K562 (cell line): Measurements from ENCODE around the gene TRUB2. TPM values are rescaled to one million over a fixed set of nuclear protein-coding genes. Genes with fewer than 3 reads are reported as not detected.
A peak's percentile ranks its signal among the peaks of the same experiment; 100 is the strongest.
"Not testable (repeated sequence)": the region's sequence is repeated elsewhere in the genome, so short reads cannot be mapped to it uniquely, and the experiment has no call there.

ENCODE experiments used
- ATAC-seq: fragments of 200-7000 bp; cut with Tn5 transposase; 3 replicates; pipeline ENCODE4 v1.9.1; 2020; ENCODE audit warnings: moderate library complexity
- BruUV-seq: library from RNA; stranded (reverse); fragments of 400-500 nt; replicated peaks from 2 replicates; lab custom pipeline; 2021; lab: Mats Ljungman, UMichigan
- CTCF ChIA-PET: fragments of 300-600 bp; formaldehyde crosslinking; extraction: SDS; loops from one replicate; lab custom pipeline; 2021; ENCODE audit warnings: low intra/inter-chr PET ratio; lab: Yijun Ruan, JAX
- POLR2A ChIA-PET: fragments of 300-600, 350-650 bp; sonication (Branson Sonifier 250); formaldehyde crosslinking; extraction: SDS; loops from one replicate; lab custom pipeline; 2021; ENCODE audit warnings: antibody characterized with exemption, inconsistent platforms; lab: Yijun Ruan, JAX
- DNase-seq, 4 experiments: peaks; one replicate each; pipeline versions ENCODE4 v3.0.0 to v3.0.0-alpha.2; 2011 to 2018; ENCODE audit warnings: low spot score in 3 of 4, mixed read lengths in 3 of 4; ENCODE audit errors: extremely low read depth in 1 of 4
- FAIRE-seq: peaks from 2 replicates; lab custom pipeline; 2011; peaks lifted over from hg19 to GRCh38; lab: Jason Lieb, UNC
- H2AFZ ChIP-seq: 2 replicates; pipeline ENCODE4 v1.6.0; 2011; ENCODE audit warnings: low read depth, low read length, control low read depth, inconsistent platforms
- H3K27ac ChIP-seq: fragments of 200-600 bp; 3 replicates; pipeline ENCODE4 v1.8.0; 2011; ENCODE audit warnings: low read depth, mild to moderate bottlenecking, control low read depth, inconsistent platforms, low read length, moderate library complexity, mixed read lengths; ENCODE audit errors: extremely low read depth
- H3K27me3 ChIP-seq, 2 experiments: fragments of 300-600 bp in 1 of 2; 2 replicates in 1 of 2; 3 replicates in 1 of 2; pipeline versions ENCODE4 v1.6.0 to v1.8.0; 2011; ENCODE audit warnings: inconsistent platforms in 2 of 2, low read length in 2 of 2, mild to moderate bottlenecking in 1 of 2, mixed read lengths in 1 of 2, moderate library complexity in 1 of 2; ENCODE audit not compliant: control insufficient read depth in 2 of 2, insufficient read depth in 2 of 2
- H3K36me3 ChIP-seq: fragments of 300-600 bp; 3 replicates; pipeline ENCODE4 v1.8.0; 2011; ENCODE audit warnings: mild to moderate bottlenecking, low read length, inconsistent platforms; ENCODE audit not compliant: control insufficient read depth, insufficient read depth
- H3K4me1 ChIP-seq, 2 experiments: fragments of 200-600 bp in 1 of 2; replicated peaks in 1 of 2; 2 replicates in 1 of 2; 3 replicates in 1 of 2; pipeline versions ENCODE4 v1.5.1 to v1.8.0; 2011; ENCODE audit warnings: inconsistent platforms in 2 of 2, low read length in 2 of 2, mild to moderate bottlenecking in 1 of 2, mixed read lengths in 1 of 2, moderate library complexity in 1 of 2; ENCODE audit not compliant: control insufficient read depth in 2 of 2, insufficient read depth in 2 of 2
- H3K4me2 ChIP-seq: 2 replicates; pipeline ENCODE4 v1.6.1; 2011; ENCODE audit warnings: low read length, control low read depth, inconsistent platforms, mixed read lengths; ENCODE audit not compliant: insufficient read depth
- H3K4me3 ChIP-seq: fragments of 200-600 bp; sonication (generic), shearing (Covaris generic); 2 replicates; pipeline ENCODE4 v1.5.1; 2016; ENCODE audit warnings: control low read depth, inconsistent platforms
- H3K79me2 ChIP-seq: fragments of 200-600 bp; 3 replicates; pipeline ENCODE4 v1.8.0; 2011; ENCODE audit warnings: low read length, inconsistent platforms; ENCODE audit not compliant: control insufficient read depth, insufficient read depth
- H3K9ac ChIP-seq, 2 experiments: 2 replicates each; pipeline versions ENCODE4 v1.6.0 to v1.6.1; 2011; ENCODE audit warnings: low read depth in 2 of 2, low read length in 2 of 2, control low read depth in 1 of 2, inconsistent platforms in 1 of 2, mild to moderate bottlenecking in 1 of 2, mixed read lengths in 1 of 2; ENCODE audit not compliant: insufficient read depth in 1 of 2
- H3K9me1 ChIP-seq: one replicate; pipeline ENCODE4 v1.6.0; 2011; ENCODE audit warnings: inconsistent platforms, mild to moderate bottlenecking, low read length, moderate library complexity; ENCODE audit not compliant: control insufficient read depth, insufficient read depth
- H3K9me3 ChIP-seq: replicated peaks from 2 replicates; pipeline ENCODE4 v1.5.1; 2011; ENCODE audit warnings: low read depth, low read length, inconsistent platforms; ENCODE audit not compliant: control insufficient read depth, insufficient read depth
- H4K20me1 ChIP-seq: replicated peaks from 2 replicates; pipeline ENCODE4 v1.6.1; 2011; ENCODE audit warnings: low read length, inconsistent platforms, mixed read lengths; ENCODE audit not compliant: control insufficient read depth, insufficient read depth
- BHLHE40 ChIP-seq: IDR thresholded peaks from 2 replicates; pipeline ENCODE4 v1.6.1; 2011; ENCODE audit warnings: low read length, improper control_type of control experiment
- CHD4 ChIP-seq: fragments of 200-600 bp; sonication (generic); IDR thresholded peaks from 3 replicates; pipeline ENCODE4 v1.6.1; 2012; ENCODE audit warnings: low read depth, mild to moderate bottlenecking, mixed read lengths, low read length, inconsistent platforms; ENCODE audit not compliant: insufficient read depth, insufficient replicate concordance, poor library complexity, severe bottlenecking
- CXXC5 ChIP-seq: fragments of 250-450 bp; sonication (Bioruptor Pico); IDR thresholded peaks from 2 replicates; pipeline ENCODE4 v1.8.0; 2022; ENCODE audit warnings: inconsistent platforms, mild to moderate bottlenecking, moderate library complexity
- ERF ChIP-seq: fragments of 450-650 bp; formaldehyde crosslinking; IDR thresholded peaks from 2 replicates; pipeline ENCODE4 v1.4.0; 2020; ENCODE audit warnings: mild to moderate bottlenecking, mixed read lengths
- HIVEP1 ChIP-seq: fragments of 250-450 bp; sonication (Bioruptor Pico); IDR thresholded peaks from 2 replicates; pipeline ENCODE4 v1.4.0; 2020; ENCODE audit warnings: mild to moderate bottlenecking
- JUND ChIP-seq, 2 experiments: IDR thresholded peaks; 2 replicates in 1 of 2; 3 replicates in 1 of 2; pipeline ENCODE4 v1.6.1; 2011; ENCODE audit warnings: borderline replicate concordance in 2 of 2, low read depth in 2 of 2, low read length in 2 of 2, improper control_type of control experiment in 1 of 2, missing biosample characterization in 1 of 2, missing genetic modification characterization in 1 of 2, missing genetic modification reagents in 1 of 2
- MAFF ChIP-seq: IDR thresholded peaks from 2 replicates; pipeline ENCODE4 v1.6.1; 2012; ENCODE audit warnings: low read length, improper control_type of control experiment
- MAFK ChIP-seq: IDR thresholded peaks from 2 replicates; pipeline ENCODE4 v1.6.1; 2011; ENCODE audit warnings: low read length, improper control_type of control experiment
- ZFP30 ChIP-seq: fragments of 250-450 bp; sonication (Bioruptor Pico); IDR thresholded peaks from 2 replicates; pipeline ENCODE4 v1.8.0; 2022; ENCODE audit warnings: moderate library complexity, mild to moderate bottlenecking, inconsistent platforms, borderline replicate concordance
- ZNF408 ChIP-seq: fragments of 250-450 bp; sonication (Bioruptor Pico); IDR thresholded peaks from 2 replicates; pipeline ENCODE4 v1.4.0; 2020; ENCODE audit warnings: low read depth, mild to moderate bottlenecking, moderate library complexity
- ZNF41 ChIP-seq: fragments of 250-450 bp; sonication (Bioruptor Pico); conservative IDR thresholded peaks from 2 replicates; pipeline ENCODE4 v1.4.0; 2020; ENCODE audit warnings: mild to moderate bottlenecking
- ZNF445 ChIP-seq: fragments of 250-450 bp; sonication (Bioruptor Pico); IDR thresholded peaks from 2 replicates; pipeline ENCODE4 v1.4.0; 2020; ENCODE audit warnings: low read depth, mild to moderate bottlenecking, moderate library complexity
- ZNF707 ChIP-seq: fragments of 250-450 bp; sonication (Bioruptor Pico); conservative IDR thresholded peaks from 2 replicates; pipeline ENCODE4 v1.8.0; 2022; ENCODE audit warnings: inconsistent platforms, mild to moderate bottlenecking, moderate library complexity
- WGBS: fragments of 100-300 bp; shearing (Covaris generic); methylation state at CpG from one replicate; pipeline ENCODE4 v1.1.6; 2016; ENCODE audit warnings: low coverage, mixed read lengths; ENCODE audit not compliant: insufficient coverage; ENCODE audit errors: missing lambda C conversion rate; 5-methylcytosine and 5-hydroxymethylcytosine counted together
- in situ Hi-C: fragments of 300-500 bp; cut with MboI; formaldehyde crosslinking; loops from 4 replicates; pipeline ENCODE4 v1.15.0; 2018; ENCODE audit warnings: inconsistent platforms, mixed read lengths
- intact Hi-C: fragments of 100-400 bp; cut with micrococcal nuclease; formaldehyde crosslinking; loops from 2 replicates; pipeline ENCODE4 v1.14.2; 2022
- polyA plus RNA-seq, 8 experiments: library from polyadenylated mRNA; depleted of rRNA in 4 of 8; stranded (reverse) in 5 of 8; unstranded in 3 of 8; fragments of >200 nt; fragmentation: Nextera tagmentation in 2 of 8; fragmentation: Illumina TruSeq in 1 of 8; extraction: Ambion mirVana in 2 of 8; extraction: Trizol in 1 of 8; gene quantifications; 2 replicates each; pipeline versions ENCODE4 v1.2.1 to v1.2.3, GENCODE V29; 2011 to 2014; ENCODE audit warnings: inconsistent platforms in 1 of 8, missing spikeins in 1 of 8
- total RNA-seq, 7 experiments: library from RNA; depleted of rRNA in 6 of 7; stranded (reverse); fragments of >200 nt in 6 of 7; fragmentation: Illumina TruSeq in 2 of 7; extraction: Trizol in 2 of 7; gene quantifications; 2 replicates each; pipeline versions ENCODE4 v1.2.1 to v1.2.3, GENCODE V29; 2011 to 2021; ENCODE audit warnings: low replicate concordance in 1 of 7
- TF ChIP-seq, protein P1 (sequence below): fragments of 250-450 bp; sonication (Bioruptor Pico); IDR thresholded peaks from 2 replicates; pipeline ENCODE4 v1.4.0; 2020

The TRUB2 gene
- total and polyA plus RNA-seq, 9 of the 15 experiments (the other 6 are each of a cell fraction or from before 2014, with no cell fraction given) = 9.3 to 110 (median 63.0) TPM

- H3K79me2 ChIP-seq = peaks cover 29% of the 10 kb centered on the region
- intact Hi-C loops = loop anchor here (5.0 to 10.0 kb wide), 3 partner anchors 87 to 405 kb away; partner anchors contain the start of genes CIZ1, PTGES2 and SET
- DNase-seq = peak; percentile 66 to 93 (median 71)
- peak overlapping the region; percentile 13; the same call in 1 of the 2 replicates for H3K4me3 ChIP-seq
- ATAC-seq, H3K36me3 ChIP-seq, H3K9me1 ChIP-seq, H4K20me1 ChIP-seq, H3K9me3 ChIP-seq, H3K27me3 ChIP-seq: not testable (repeated sequence)
- H3K4me1 ChIP-seq = peaks cover 35 to 49% of the 10 kb centered on the region in 2 experiments
- CTCF ChIA-PET = interaction anchor here (1.3 kb wide), 1 partner anchor 86 kb away, joined by 4 read pairs; no protein-coding TSS in a partner anchor
- TSS peak; percentile 9 for BruUV-seq
- in situ Hi-C loops = loop anchor here (25.0 kb wide), 1 partner anchor 1508 kb away; no protein-coding TSS in a partner anchor
- peak overlapping the region; percentile 80 for H3K27ac ChIP-seq
- peak overlapping the region; percentile 69 for H3K4me2 ChIP-seq
- peak overlapping the region; percentile 75 for H2AFZ ChIP-seq
- H3K9ac ChIP-seq = peak overlapping the region; percentile 52 to 75
- FAIRE-seq = peak; percentile 74
- POLR2A ChIA-PET = interaction anchor here (0.6 to 1.3 kb wide), 8 partner anchors 12 to 62 kb away, joined by 3 to 6 read pairs (median 3); no protein-coding TSS in a partner anchor
- WGBS = 16% methylated on average over 22 of the region's 22 CpGs
- TF ChIP-seq JUND (IDR thresholded peaks at IDR 0.05; ENCODE audit: borderline replicate concordance, low read depth, low read length) (peak; percentile 46; the same call in 1 of the 2 replicates), JUND (tag; IDR thresholded peaks at IDR 0.05; ENCODE audit: borderline replicate concordance, low read depth, low read length) (peak; percentile 56; the same call in 1 of the 3 replicates), CXXC5 (CRISPR knock-in tag) (peak; percentile 35), ZNF408 (CRISPR knock-in tag) (peak; percentile 54; the same call in 1 of the 2 replicates), HIVEP1 (peak; percentile 72; the same call in 1 of the 2 replicates), ZFP30 (0 out of 2 replicates have a peak, but pooled peaks have one; percentile 58), ZNF707 (CRISPR knock-in tag) (0 out of 2 replicates have a peak, but pooled peaks have one; percentile 50), ERF (peak; percentile 38), ZNF445 (CRISPR knock-in tag) (peak; percentile 72; the same call in 1 of the 2 replicates), BHLHE40 (peak; percentile 92), CHD4 (peak; percentile 80), MAFF (peak; percentile 96), ZNF41 (CRISPR knock-in tag) (peak; percentile 47; the same call in 1 of the 2 replicates), MAFK (peak; percentile 95)
- TF ChIP-seq, protein P1, sequence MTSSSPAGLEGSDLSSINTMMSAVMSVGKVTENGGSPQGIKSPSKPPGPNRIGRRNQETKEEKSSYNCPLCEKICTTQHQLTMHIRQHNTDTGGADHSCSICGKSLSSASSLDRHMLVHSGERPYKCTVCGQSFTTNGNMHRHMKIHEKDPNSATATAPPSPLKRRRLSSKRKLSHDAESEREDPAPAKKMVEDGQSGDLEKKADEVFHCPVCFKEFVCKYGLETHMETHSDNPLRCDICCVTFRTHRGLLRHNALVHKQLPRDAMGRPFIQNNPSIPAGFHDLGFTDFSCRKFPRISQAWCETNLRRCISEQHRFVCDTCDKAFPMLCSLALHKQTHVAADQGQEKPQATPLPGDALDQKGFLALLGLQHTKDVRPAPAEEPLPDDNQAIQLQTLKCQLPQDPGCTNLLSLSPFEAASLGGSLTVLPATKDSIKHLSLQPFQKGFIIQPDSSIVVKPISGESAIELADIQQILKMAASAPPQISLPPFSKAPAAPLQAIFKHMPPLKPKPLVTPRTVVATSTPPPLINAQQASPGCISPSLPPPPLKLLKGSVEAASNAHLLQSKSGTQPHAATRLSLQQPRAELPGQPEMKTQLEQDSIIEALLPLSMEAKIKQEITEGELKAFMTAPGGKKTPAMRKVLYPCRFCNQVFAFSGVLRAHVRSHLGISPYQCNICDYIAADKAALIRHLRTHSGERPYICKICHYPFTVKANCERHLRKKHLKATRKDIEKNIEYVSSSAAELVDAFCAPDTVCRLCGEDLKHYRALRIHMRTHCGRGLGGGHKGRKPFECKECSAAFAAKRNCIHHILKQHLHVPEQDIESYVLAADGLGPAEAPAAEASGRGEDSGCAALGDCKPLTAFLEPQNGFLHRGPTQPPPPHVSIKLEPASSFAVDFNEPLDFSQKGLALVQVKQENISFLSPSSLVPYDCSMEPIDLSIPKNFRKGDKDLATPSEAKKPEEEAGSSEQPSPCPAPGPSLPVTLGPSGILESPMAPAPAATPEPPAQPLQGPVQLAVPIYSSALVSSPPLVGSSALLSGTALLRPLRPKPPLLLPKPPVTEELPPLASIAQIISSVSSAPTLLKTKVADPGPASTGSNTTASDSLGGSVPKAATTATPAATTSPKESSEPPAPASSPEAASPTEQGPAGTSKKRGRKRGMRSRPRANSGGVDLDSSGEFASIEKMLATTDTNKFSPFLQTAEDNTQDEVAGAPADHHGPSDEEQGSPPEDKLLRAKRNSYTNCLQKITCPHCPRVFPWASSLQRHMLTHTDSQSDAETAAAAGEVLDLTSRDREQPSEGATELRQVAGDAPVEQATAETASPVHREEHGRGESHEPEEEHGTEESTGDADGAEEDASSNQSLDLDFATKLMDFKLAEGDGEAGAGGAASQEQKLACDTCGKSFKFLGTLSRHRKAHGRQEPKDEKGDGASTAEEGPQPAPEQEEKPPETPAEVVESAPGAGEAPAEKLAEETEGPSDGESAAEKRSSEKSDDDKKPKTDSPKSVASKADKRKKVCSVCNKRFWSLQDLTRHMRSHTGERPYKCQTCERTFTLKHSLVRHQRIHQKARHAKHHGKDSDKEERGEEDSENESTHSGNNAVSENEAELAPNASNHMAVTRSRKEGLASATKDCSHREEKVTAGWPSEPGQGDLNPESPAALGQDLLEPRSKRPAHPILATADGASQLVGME (CRISPR knock-in tag) = peak; percentile 81
These were observed 42.9 kb downstream of the TRUB2 start for GRCh38 chr9:128279088-128280073.
